AG10803 (cell line): ENCODE results near the gene SLC7A10.
A peak's percentile ranks its signal among the peaks of the same experiment; 100 is the strongest.

ENCODE experiments used
- DNase-seq: peaks from one replicate; pipeline ENCODE4 v3.0.0; 2010; ENCODE audit warnings: low read depth
- H3K4me3 ChIP-seq: 2 replicates; pipeline ENCODE4 v1.5.1; 2011; ENCODE audit warnings: mild to moderate bottlenecking, low read length, control low read depth
- TF ChIP-seq, protein P1 (sequence below): conservative IDR thresholded peaks from 2 replicates; pipeline ENCODE4 v1.5.1; 2011; ENCODE audit warnings: mild to moderate bottlenecking, low read length, control low read depth, inconsistent platforms

The SLC7A10 gene

GRCh38 chr19:33238481-33239149, 13.0 kb upstream of the SLC7A10 start:
- no peak for DNase-seq
- no peak overlapping the region for H3K4me3 ChIP-seq
- TF ChIP-seq, protein P1, sequence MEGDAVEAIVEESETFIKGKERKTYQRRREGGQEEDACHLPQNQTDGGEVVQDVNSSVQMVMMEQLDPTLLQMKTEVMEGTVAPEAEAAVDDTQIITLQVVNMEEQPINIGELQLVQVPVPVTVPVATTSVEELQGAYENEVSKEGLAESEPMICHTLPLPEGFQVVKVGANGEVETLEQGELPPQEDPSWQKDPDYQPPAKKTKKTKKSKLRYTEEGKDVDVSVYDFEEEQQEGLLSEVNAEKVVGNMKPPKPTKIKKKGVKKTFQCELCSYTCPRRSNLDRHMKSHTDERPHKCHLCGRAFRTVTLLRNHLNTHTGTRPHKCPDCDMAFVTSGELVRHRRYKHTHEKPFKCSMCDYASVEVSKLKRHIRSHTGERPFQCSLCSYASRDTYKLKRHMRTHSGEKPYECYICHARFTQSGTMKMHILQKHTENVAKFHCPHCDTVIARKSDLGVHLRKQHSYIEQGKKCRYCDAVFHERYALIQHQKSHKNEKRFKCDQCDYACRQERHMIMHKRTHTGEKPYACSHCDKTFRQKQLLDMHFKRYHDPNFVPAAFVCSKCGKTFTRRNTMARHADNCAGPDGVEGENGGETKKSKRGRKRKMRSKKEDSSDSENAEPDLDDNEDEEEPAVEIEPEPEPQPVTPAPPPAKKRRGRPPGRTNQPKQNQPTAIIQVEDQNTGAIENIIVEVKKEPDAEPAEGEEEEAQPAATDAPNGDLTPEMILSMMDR, result no peak

DNA sequence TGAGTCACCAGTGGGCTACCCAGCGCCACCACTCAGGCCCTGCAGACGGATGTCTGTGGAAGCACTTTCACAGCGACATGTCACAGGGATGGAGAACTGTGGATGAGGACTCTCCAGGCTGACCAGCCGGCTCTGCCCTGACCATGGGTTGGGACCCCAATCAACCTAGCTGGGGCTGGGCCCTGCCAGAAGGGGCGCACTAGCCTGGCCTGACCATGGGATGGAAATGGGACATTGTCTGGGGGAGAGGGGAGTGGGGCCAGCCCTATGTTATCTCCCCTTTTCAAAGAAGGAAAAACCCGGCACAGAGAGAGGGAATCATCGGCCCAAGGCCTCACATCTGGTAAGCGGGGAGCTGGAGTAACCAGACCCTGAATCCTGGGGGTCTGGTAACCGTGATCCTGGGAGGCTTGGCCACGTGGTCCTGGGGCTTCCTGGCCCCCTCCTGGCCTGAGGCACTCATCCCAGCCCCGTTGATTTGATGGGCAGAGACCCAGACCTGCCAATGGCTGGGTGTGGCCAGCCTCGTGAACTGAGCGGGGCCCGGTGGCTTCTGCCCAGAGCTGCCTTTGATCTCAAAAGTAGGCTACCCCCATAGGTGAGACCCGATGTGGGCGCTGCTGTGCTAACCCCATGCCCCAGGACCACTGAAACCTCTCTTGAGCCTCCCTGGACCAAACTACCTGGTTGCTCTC, 11.2 kb upstream of the SLC7A10 start:
- DNase-seq, result no peak
- TF ChIP-seq, protein P1, result no peak
- H3K4me3 ChIP-seq, result no peak overlapping the region

- TF ChIP-seq, protein P1, result no peak
- no peak overlapping the region for H3K4me3 ChIP-seq
Observed at GRCh38 chr19:33235996-33236350, 10.3 kb upstream of the SLC7A10 start.

DNA sequence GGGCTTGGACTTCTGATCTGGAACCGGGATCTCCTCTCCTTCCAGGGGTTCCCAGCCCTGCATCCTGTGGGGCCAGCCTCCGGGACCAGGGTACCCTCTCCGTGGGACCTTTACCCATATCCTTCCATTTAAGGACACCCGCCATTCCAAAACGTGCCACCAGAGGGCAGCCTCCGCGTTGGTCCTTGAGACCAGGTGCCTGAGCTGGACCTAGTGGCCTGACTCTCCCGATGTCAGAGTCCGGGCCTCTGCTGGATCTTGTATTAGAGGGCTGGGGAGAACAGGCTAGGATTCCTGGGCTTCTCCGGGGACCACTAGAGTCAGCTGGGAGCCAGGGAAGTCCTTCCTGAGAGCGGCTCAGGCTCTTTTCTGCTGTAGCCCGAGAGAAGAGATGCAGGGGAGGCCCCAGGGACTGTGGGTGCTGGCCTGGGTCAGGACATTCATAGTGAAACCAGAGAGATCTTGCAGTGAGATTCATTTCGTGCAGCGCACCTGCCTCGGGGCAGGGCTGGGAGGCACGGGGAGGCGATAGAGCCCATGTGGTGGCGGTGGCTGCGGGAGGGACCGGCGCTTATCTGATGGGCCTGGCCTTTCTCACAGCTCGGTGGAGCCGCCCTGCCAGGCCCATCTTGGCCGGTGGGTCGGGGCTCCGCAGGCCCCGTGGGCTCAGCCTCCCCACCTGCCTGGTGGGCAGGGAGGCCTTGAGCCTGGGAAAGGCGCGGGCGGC, 9.8 kb upstream of the SLC7A10 start:
- H3K4me3 ChIP-seq, result no peak overlapping the region
- TF ChIP-seq, protein P1, result peak; percentile 87
- DNase-seq, result peak; percentile 54

More at GRCh38 chr19:33235996-33236350, 10.3 kb upstream of the SLC7A10 start:
- DNase-seq, result no peak

DNA sequence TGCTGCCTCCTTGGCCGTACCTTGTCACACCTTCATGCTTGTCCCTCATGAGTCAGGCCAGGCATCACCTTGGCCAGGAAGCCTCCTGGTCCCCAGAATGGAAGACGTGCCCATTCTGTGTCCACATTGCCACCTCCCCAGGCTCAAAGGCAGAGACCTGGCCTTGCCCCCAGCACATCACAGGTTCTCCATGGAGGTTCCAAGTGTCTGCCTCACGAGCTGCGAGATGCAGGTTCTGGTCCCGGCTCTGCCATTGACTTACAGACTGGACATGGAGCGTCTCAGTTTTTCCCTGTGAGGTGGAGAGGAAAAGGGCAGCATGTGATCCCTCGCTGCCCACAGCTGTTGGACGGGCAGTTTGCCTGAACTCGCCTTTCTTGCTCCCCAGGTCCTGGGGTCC, 9.1 kb upstream of the SLC7A10 start:
- H3K4me3 ChIP-seq, result no peak overlapping the region

GRCh38 chr19:33234092-33234491, 8.4 kb upstream of the SLC7A10 start:
- no peak overlapping the region for H3K4me3 ChIP-seq
- DNase-seq, result no peak
- TF ChIP-seq, protein P1, result no peak

More for the DNA sequence above, 9.1 kb upstream of the SLC7A10 start:
- no peak for DNase-seq
- TF ChIP-seq, protein P1, result no peak
